ENCODE results near the gene NFE2L3. TPM values are rescaled to one million over a fixed set of nuclear protein-coding genes. Genes with fewer than 3 reads are reported as not detected.

NFE2L3 gene
- total RNA-seq, 4 donors from 2014 or later: 2.0 to 8.4 (median 5.6) TPM

DNA sequence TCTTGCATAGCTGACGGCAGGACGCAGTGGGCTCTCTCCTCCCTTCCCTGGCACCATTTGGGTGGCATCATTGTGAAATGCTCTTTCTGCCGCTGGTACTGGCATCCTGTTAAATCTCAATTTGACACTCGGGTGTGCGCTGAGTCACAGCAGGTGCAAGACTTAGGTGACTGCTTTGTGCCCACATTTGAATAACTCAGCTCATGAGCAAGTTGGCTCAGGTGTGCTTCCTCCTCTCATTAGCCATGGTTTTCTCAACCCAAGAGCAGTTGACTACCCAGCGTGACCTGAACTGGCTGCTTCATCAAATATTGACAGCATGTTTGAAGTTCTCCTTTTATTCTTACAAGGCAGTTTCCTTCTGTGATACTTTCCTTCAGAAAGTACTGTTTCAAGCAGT is 24.6 kb upstream of the NFE2L3 start:
- TF ChIP-seq POLR2A (IDR thresholded peaks at IDR 0.05): no peak
- TF ChIP-seq, protein P1, sequence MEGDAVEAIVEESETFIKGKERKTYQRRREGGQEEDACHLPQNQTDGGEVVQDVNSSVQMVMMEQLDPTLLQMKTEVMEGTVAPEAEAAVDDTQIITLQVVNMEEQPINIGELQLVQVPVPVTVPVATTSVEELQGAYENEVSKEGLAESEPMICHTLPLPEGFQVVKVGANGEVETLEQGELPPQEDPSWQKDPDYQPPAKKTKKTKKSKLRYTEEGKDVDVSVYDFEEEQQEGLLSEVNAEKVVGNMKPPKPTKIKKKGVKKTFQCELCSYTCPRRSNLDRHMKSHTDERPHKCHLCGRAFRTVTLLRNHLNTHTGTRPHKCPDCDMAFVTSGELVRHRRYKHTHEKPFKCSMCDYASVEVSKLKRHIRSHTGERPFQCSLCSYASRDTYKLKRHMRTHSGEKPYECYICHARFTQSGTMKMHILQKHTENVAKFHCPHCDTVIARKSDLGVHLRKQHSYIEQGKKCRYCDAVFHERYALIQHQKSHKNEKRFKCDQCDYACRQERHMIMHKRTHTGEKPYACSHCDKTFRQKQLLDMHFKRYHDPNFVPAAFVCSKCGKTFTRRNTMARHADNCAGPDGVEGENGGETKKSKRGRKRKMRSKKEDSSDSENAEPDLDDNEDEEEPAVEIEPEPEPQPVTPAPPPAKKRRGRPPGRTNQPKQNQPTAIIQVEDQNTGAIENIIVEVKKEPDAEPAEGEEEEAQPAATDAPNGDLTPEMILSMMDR (IDR thresholded peaks at IDR 0.05): no peak
- Histone ChIP-seq H3K4me3 (no peak overlapping the region), H3K27ac (no peak overlapping the region), H3K27me3 (no peaks in the 10 kb centered on the region), H3K9me3 (no peaks in the 10 kb centered on the region), H3K4me1 (peaks cover 0 to 9% (median 0%) of the 10 kb centered on the region in 3 donors), H3K36me3 (no peaks in the 10 kb centered on the region)
- no peak for DNase-seq
- WGBS, 2 donors: 37 to 56% methylated on average over 6 of the region's 6 CpGs
- intact Hi-C loops (cut with DNase I): no loop called here

DNA sequence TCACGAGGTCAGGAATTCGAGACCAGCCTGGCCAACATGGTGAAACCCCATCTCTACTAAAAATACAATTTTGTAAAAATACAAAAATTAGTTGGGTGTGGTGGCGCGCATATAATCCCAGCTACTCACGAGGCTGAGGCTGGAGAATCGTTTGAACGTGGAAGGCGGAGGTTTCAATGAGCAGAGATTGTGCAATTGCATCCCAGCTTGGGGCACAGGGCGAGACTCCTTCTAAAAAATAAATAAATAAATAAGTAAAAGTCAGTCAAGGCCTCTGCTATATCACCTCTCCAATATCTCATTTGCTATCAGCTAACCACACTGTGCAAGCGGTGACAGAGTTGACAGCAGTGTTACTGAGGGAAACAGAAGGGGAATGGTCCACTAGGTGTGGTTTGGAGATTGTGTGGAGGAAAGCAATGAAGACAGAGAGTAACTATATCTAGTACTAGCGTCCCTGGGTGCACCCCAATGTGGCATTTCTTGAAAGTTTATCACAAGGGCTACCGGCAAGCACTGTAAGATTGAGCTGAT is 20.9 kb upstream of the NFE2L3 start:
- H3K9me3 ChIP-seq: no peaks in the 10 kb centered on the region
- no peaks in the 10 kb centered on the region for H3K27me3 ChIP-seq
- peaks cover 0 to 9% (median 0%) of the 10 kb centered on the region in 3 donors for H3K4me1 ChIP-seq
- WGBS, 2 donors: 88 to 90% methylated on average over 12 of the region's 12 CpGs
- DNase-seq: no peak
- intact Hi-C loops (cut with DNase I): no loop called here
- H3K4me3 ChIP-seq: no peak overlapping the region
- no peak overlapping the region for H3K27ac ChIP-seq
- TF ChIP-seq, protein P1 (IDR thresholded peaks at IDR 0.05): no peak
- no peak for TF ChIP-seq POLR2A (IDR thresholded peaks at IDR 0.05)
- no peaks in the 10 kb centered on the region for H3K36me3 ChIP-seq

DNA sequence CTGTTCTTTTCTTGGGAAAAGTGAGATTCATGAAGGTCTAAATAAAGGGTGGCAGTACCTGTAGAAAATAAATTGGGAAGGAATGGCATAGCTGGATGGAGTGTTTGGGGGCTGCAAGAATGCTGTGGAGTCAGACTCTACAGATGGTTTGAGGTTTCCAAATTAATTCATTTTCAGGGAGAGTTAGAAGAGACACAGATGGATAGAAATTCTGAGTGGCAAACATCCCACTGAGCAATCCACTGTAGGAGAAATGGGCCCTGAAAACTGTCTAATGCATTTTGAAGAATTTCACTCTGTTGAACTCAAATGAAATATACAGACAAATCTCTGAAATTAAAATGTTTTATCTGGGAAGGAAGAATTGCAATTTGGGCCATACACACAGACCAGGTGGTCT is 16.9 kb upstream of the NFE2L3 start:
- no peaks in the 10 kb centered on the region for H3K9me3 ChIP-seq
- TF ChIP-seq POLR2A (IDR thresholded peaks at IDR 0.05): no peak
- TF ChIP-seq, protein P1 (IDR thresholded peaks at IDR 0.05): no peak
- H3K27ac ChIP-seq: no peak overlapping the region
- no peak for DNase-seq
- H3K4me3 ChIP-seq: no peak overlapping the region
- intact Hi-C loops (cut with DNase I): no loop called here
- H3K4me1 ChIP-seq: no peaks in the 10 kb centered on the region
- no peaks in the 10 kb centered on the region for H3K36me3 ChIP-seq
- H3K27me3 ChIP-seq: no peaks in the 10 kb centered on the region

DNA sequence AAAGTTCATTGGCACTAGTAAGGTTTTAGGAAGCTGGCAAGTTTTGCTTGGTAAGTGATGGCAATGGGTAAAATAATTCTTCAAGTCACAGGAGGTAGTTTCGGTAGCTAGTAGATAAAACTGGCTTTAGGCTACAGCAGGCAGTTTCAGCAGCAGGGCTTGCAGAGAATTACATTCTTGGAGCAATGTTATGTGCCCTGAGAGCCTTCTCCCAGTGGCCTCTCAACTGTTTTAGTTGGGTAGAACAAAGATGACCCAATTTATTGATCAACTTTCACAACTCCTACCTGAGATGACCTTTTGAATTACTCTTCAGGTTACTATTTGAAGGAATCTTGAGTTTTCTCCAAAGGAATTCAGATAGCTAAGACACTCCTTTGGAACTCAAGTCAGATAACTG is 16.4 kb upstream of the NFE2L3 start:
- H3K9me3 ChIP-seq: no peaks in the 10 kb centered on the region
- no peak for DNase-seq
- no peak overlapping the region for H3K27ac ChIP-seq
- H3K36me3 ChIP-seq: no peaks in the 10 kb centered on the region
- H3K27me3 ChIP-seq: no peaks in the 10 kb centered on the region
- H3K4me3 ChIP-seq: no peak overlapping the region
- H3K4me1 ChIP-seq: no peaks in the 10 kb centered on the region
- TF ChIP-seq, protein P1 (IDR thresholded peaks at IDR 0.05): no peak
- TF ChIP-seq POLR2A (IDR thresholded peaks at IDR 0.05): no peak
- intact Hi-C loops (cut with DNase I): no loop called here
- 95 to 100% methylated on average over 1 of the region's 1 CpG for WGBS, 2 donors

DNA sequence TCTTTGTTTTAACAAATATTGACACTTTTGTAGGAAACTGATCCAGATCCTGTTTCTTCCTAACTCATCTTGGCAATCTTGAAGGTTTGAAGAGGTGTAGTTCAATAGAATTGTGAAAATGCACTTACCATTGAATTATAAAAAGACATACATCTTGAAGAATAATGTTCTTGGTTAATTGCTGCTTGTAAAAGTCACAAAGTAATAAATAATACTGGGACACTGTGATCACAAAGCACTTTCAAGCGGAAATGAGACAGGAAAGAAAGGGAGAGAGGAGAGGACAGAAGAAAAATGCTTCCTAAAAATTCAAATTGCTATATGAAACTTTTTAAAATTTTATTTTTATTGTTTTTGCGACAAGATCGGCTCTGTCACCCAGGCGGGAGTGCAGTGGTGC is 15.2 kb upstream of the NFE2L3 start:
- H3K4me3 ChIP-seq: no peak overlapping the region
- no peak overlapping the region for H3K27ac ChIP-seq
- TF ChIP-seq, protein P1 (IDR thresholded peaks at IDR 0.05): no peak
- TF ChIP-seq POLR2A (IDR thresholded peaks at IDR 0.05): no peak
- 75 to 85% methylated on average over 4 of the region's 4 CpGs for WGBS, 2 donors
- H3K36me3 ChIP-seq: no peaks in the 10 kb centered on the region
- no peaks in the 10 kb centered on the region for H3K27me3 ChIP-seq
- no peak for DNase-seq
- H3K9me3 ChIP-seq: no peaks in the 10 kb centered on the region
- H3K4me1 ChIP-seq: no peaks in the 10 kb centered on the region
- intact Hi-C loops (cut with DNase I): no loop called here

Measured in esophagus squamous epithelium (tissue), 5 donors.